Ovary (tissue), 3 donors: ENCODE results near the gene TNS3.

Experiments
- POLR2A ChIP-seq: fragments of 450-650 bp; IDR thresholded peaks from one replicate; pipeline ENCODE4 v1.6.1; 2017; ENCODE audit warnings: antibody characterized with exemption, mild to moderate bottlenecking, moderate library complexity
- TF ChIP-seq, protein P1 (sequence below), 3 donors: fragments of 450-650 bp in 2 of 3; fragments of 200-600 bp in 1 of 3; IDR thresholded peaks; one replicate each; pipeline versions ENCODE4 v1.5.1 to v1.8.0; 2016 to 2022; ENCODE audit warnings: antibody characterized with exemption in 3 of 3, mild to moderate bottlenecking in 1 of 3
- donor health status: DM: no; HTN: no; CAD: no.

DNA sequence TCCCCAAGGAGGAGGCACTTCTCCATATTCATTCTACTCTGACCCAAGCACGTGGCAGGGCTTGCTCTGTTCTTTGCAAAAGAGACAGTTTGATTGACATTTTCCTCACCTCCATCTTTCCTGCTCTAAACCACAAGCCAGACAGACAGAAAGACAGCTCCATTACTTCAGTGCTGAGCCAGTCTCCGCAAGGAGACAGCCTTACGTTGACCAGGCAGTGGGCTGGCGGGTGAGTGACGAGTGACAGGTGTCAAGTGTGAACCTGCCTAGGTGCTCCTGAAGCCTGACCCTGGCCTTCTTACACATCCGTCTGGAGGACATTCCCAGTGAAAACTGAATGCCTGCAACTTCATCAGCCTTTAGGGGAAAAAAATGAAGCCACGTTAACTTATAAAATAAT lies 314.6 kb downstream of the TNS3 start:
- no peak for TF ChIP-seq POLR2A
- TF ChIP-seq, protein P1, sequence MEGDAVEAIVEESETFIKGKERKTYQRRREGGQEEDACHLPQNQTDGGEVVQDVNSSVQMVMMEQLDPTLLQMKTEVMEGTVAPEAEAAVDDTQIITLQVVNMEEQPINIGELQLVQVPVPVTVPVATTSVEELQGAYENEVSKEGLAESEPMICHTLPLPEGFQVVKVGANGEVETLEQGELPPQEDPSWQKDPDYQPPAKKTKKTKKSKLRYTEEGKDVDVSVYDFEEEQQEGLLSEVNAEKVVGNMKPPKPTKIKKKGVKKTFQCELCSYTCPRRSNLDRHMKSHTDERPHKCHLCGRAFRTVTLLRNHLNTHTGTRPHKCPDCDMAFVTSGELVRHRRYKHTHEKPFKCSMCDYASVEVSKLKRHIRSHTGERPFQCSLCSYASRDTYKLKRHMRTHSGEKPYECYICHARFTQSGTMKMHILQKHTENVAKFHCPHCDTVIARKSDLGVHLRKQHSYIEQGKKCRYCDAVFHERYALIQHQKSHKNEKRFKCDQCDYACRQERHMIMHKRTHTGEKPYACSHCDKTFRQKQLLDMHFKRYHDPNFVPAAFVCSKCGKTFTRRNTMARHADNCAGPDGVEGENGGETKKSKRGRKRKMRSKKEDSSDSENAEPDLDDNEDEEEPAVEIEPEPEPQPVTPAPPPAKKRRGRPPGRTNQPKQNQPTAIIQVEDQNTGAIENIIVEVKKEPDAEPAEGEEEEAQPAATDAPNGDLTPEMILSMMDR (IDR thresholded peaks at IDR 0.05), result no peak
